ENCODE data around the gene AGBL3. TPM values are rescaled to one million over a fixed set of nuclear protein-coding genes. Genes with fewer than 3 reads are reported as not detected.

The AGBL3 gene
- total and polyA plus RNA-seq, 8 donors = 2.7 to 15.3 (median 11.3) TPM

DNA sequence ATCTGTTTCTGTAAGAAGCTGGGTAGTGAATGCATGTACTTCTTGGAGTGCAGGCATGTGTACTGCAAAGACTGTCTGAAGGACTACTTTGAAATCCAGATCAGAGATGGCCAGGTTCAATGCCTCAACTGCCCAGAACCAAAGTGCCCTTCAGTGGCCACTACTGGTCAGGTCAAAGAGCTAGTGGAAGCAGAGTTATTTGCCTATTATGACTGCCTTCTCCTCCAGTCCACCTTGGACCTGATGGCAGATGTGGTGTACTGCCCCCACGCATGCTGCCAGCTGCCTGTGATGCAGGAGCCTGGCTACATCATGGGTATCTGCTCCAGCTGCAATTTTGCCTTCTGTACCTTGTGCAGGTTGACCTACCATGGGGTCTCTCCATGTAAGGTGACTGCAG lies 142.6 kb downstream of the AGBL3 start:
- H3K27ac ChIP-seq = no peak overlapping the region
- ATAC-seq = no peak
- intact Hi-C loops (cut with DNase I) = no loop called here
- H3K27me3 ChIP-seq = no peaks in the 10 kb centered on the region
- H3K4me1 ChIP-seq = no peaks in the 10 kb centered on the region
- no peak for DNase-seq
- no peaks in the 10 kb centered on the region for H3K36me3 ChIP-seq
- TF ChIP-seq CTCF (IDR thresholded peaks at IDR 0.05) = no peak
- no peak overlapping the region for H3K4me3 ChIP-seq
- peaks cover 0 to 14% of the 10 kb centered on the region in 2 donors for H3K9me3 ChIP-seq

GRCh38 chr7:135129579-135129978 lies 143.3 kb downstream of the AGBL3 start:
- no peak for TF ChIP-seq CTCF (IDR thresholded peaks at IDR 0.05)
- Histone ChIP-seq H3K27me3 (no peaks in the 10 kb centered on the region), H3K9me3 (peaks cover 0 to 14% of the 10 kb centered on the region in 2 donors), H3K4me1 (no peaks in the 10 kb centered on the region), H3K27ac (no peak overlapping the region), H3K4me3 (no peak overlapping the region), H3K36me3 (no peaks in the 10 kb centered on the region)
- ATAC-seq (no peak), DNase-seq (no peak)
- intact Hi-C loops (cut with DNase I) = no loop called here

DNA sequence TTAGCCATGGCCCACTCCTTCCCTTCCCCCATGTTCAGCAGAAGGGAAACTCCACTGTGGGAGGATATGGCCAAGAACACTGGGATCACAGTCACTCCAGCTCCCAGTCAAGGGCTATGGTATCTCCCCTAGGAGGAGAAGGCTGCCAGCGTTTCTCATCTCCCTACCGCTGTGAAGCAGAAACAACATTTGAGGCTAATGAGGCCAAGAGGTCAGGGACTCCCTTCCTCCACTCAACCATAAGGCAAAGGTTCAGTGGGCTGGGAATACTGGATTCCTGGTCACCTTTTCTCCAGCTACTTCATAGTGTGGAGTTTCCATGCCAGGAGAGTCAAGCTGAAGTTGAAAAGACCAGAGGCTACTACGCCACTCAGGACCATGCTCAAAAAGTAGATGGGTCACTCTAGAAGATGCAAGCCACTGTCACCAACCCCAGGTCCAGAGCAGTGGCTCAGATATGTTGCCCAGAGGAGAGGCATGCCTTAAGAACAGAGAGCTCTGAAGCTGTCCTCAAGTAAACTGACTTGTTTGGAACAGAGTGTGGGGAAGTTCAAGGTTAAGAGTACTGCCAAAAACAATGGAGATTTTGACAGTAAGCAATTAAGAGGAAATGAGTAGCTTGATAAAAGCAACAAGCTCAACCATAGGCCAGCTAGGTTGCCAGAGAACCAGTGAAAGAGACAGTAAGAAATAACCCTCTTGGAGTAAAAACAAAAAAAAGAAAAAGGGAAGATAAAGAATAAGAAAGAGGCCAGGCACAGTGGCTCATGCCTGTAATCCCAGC lies 157.8 kb downstream of the AGBL3 start:
- no peaks in the 10 kb centered on the region for H3K9me3 ChIP-seq
- peaks cover 6 to 28% of the 10 kb centered on the region in 2 donors for H3K4me1 ChIP-seq
- peak overlapping the region in 1 of 2 donors; percentile 60 for H3K27ac ChIP-seq
- H3K27me3 ChIP-seq = no peaks in the 10 kb centered on the region
- DNase-seq = no peak
- H3K4me3 ChIP-seq = no peak overlapping the region
- H3K36me3 ChIP-seq = no peaks in the 10 kb centered on the region
- no peak for TF ChIP-seq CTCF (IDR thresholded peaks at IDR 0.05)
- ATAC-seq = no peak
- intact Hi-C loops (cut with DNase I) = no loop called here

DNA sequence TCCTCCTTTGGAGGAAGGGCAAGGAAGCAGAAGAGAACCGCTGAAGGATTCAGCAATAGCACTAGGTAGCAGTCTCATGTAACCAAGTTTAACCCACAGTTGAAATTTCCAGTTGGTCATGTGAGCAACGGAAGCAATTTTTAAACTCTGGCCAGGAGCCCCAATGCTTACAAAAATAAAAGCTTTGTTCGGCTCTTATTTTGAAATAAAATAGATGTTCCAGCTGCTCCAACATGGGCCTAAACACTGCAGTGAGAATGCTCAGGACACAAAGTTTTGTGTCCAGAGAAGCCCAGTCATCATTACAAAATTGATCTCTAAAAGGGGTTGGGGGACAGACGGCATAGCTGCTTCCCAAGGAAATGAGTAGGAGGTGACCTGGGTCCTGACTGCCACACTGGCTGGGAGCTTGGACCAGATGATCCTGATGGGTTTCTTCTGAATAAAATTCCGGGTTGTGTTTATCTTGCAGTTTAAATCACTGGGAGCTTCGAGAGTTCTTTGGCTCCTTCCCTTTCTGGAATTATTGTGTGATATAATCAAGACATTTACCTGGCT lies 161.1 kb downstream of the AGBL3 start:
- ATAC-seq (peak; percentile 34), DNase-seq (peak in 1 of 4 donors; percentile 36)
- peak overlapping the region; percentile 33 to 52 for H3K4me3 ChIP-seq
- no peaks in the 10 kb centered on the region for H3K27me3 ChIP-seq
- H3K36me3 ChIP-seq = no peaks in the 10 kb centered on the region
- TF ChIP-seq CTCF (IDR thresholded peaks at IDR 0.05) = no peak
- no peaks in the 10 kb centered on the region for H3K9me3 ChIP-seq
- peak overlapping the region; percentile 92 to 97 for H3K27ac ChIP-seq
- peaks cover 7 to 56% of the 10 kb centered on the region in 2 donors for H3K4me1 ChIP-seq
- intact Hi-C loops (cut with DNase I) = no loop called here

DNA sequence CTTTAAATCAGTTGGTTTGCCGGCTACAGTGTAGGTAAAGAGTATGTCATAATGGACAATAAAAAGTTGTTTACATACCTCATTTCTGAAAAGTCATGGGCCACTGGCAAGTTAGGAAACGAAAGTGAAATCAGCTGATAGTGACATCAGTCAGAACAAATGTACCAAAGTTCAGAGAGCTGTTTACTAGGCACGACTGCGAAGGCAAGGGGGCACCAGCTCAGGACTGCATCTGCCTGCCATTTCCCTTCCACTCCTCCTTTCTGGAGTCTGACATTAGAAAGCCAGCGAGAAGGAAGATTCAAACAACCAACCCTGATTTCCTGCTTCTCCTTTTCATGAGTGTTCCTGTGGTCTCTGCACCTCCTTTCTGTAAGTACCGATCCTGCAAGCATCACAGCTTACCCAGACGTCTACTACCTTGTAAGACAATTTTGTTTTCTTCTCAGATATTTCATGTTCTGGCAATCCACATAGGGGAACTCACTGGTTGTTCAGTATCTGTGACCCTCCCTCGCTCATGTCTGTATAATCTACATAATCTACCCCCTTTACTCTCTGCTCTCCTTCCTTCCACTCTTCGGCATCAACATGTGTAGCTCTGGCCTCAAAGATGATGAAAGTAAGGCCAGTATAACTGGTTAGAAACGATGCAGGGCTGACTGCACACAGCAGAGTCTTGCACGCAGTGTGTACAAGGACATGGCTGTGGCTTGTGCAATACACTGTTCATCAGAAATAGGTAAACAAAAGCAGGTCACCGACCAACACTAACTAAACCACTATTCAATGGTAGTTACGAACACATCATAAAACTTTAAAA lies 161.8 kb downstream of the AGBL3 start, which contains the start of gene TMEM140:
TSS of gene TMEM140 (plus strand) at position 174 of the 823 bp plus-strand sequence. CDS start 16,370 bp downstream, outside the sequence.
- peak; percentile 83 for ATAC-seq
- Histone ChIP-seq H3K27ac (peak within 1 kb of the TSS; percentile 92 to 97), H3K4me3 (peak within 1 kb of the TSS; percentile 33 to 52), H3K9me3 (no peaks in the 10 kb centered on the region), H3K36me3 (peaks cover 0 to 6% of the 10 kb centered on the region in 2 donors), H3K27me3 (no peaks in the 10 kb centered on the region), H3K4me1 (peaks cover 7 to 56% of the 10 kb centered on the region in 2 donors)
- DNase-seq = peak in 1 of 4 donors; percentile 52
- intact Hi-C loops (cut with DNase I) = no loop called here
- no peak for TF ChIP-seq CTCF (IDR thresholded peaks at IDR 0.05)
